SK-N-SH treated with all-trans-retinoic acid at 6 μM for 48 hours (cell line): Measurements from ENCODE around the gene TP53BP2.

Experiments used
- PPARA ChIP-seq: fragments of 250-450 bp; sonication (Bioruptor Pico); IDR thresholded peaks from 2 replicates; pipeline ENCODE4 v1.5.0; 2020; ENCODE audit warnings: mild to moderate bottlenecking, borderline replicate concordance
- ZC3H10 ChIP-seq: fragments of 250-450 bp; sonication (Bioruptor Pico); IDR thresholded peaks from 2 replicates; pipeline ENCODE4 v1.5.1; 2021; ENCODE audit warnings: mild to moderate bottlenecking, moderate library complexity
- ZNF70 ChIP-seq: fragments of 450-650 bp; formaldehyde crosslinking; IDR thresholded peaks from 2 replicates; pipeline ENCODE4 v1.5.0; 2020; ENCODE audit warnings: mild to moderate bottlenecking, moderate library complexity

- no peak for TF ChIP-seq ZC3H10 (CRISPR knock-in tag)
- TF ChIP-seq PPARA (CRISPR knock-in tag): no peak
- TF ChIP-seq ZNF70 (CRISPR knock-in tag): no peak
These were observed 5.5 kb downstream of the TP53BP2 start for GRCh38 chr1:223840254-223840653.
